Loucy (cell line): ENCODE data around the gene SMC3.

Experiments
- EZH2phosphoT487 ChIP-seq: fragments of 200-600 bp; IDR thresholded peaks from 2 replicates; pipeline ENCODE4 v1.6.1; 2018; ENCODE audit warnings: antibody characterized with exemption, mild to moderate bottlenecking, moderate library complexity, borderline replicate concordance
- TF ChIP-seq, protein P1 (sequence below): fragments of 200-600 bp; sonication (generic); conservative IDR thresholded peaks from 2 replicates; pipeline ENCODE4 v1.5.1; 2014; ENCODE audit warnings: mild to moderate bottlenecking, antibody characterized with exemption, low read length

DNA sequence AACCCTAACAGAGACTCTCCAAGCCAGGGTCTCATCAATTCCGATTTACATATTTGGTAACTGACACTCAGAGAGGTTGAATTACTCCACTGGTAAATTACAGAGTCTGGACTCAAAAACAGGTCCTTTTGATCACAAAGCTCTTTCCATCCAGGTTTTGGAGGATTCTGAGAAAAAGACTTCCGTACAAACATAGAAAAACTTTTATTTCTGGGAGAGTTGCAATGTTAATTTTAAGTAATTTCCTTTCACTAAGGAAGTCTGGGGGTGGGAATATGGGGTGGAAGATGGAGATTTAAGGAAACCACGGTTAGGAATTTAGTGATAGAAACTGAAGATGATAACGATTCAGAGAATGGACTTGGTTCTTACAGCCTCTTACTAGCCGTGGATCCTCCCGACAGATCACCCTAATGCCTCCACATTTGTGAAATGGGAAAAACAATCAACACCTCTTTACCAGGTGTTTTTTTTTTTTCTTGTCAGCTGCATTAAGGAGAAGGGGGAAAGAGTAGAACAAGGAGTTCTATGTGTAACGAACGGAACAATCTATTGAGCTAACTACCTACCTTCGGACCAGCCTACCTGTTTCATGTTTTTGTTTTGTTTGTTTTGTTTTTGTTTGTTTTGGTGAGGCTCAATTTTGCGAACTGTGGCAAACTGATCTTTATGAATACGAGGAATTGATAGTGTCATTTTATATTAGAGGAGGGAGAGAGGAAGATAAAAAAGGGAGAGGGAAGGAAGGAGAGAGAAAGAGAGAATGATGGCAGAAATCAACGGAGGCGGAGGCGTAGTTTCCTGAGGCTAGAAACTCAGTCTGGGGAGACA is 74.9 kb downstream of the SMC3 start:
- TF ChIP-seq, protein P1, sequence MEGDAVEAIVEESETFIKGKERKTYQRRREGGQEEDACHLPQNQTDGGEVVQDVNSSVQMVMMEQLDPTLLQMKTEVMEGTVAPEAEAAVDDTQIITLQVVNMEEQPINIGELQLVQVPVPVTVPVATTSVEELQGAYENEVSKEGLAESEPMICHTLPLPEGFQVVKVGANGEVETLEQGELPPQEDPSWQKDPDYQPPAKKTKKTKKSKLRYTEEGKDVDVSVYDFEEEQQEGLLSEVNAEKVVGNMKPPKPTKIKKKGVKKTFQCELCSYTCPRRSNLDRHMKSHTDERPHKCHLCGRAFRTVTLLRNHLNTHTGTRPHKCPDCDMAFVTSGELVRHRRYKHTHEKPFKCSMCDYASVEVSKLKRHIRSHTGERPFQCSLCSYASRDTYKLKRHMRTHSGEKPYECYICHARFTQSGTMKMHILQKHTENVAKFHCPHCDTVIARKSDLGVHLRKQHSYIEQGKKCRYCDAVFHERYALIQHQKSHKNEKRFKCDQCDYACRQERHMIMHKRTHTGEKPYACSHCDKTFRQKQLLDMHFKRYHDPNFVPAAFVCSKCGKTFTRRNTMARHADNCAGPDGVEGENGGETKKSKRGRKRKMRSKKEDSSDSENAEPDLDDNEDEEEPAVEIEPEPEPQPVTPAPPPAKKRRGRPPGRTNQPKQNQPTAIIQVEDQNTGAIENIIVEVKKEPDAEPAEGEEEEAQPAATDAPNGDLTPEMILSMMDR, result no peak
- TF ChIP-seq EZH2phosphoT487, result no peak
